ENCODE results near the gene LAMC2.

LAMC2 gene

GRCh38 chr1:183233113-183233512, 47.0 kb downstream of the LAMC2 start:
- H3K9me3 ChIP-seq (replicated peaks in 1 of 2; ENCODE audit: control insufficient read depth in 2 of 2, insufficient read depth in 1 of 2, low read depth in 1 of 2, low read length in 2 of 2), result no peaks in the 10 kb centered on the region
- no peak overlapping the region for H3K14ac ChIP-seq (ENCODE audit: low read length)
- no peak overlapping the region for H2AK5ac ChIP-seq (ENCODE audit: low read depth, low read length)
- H3K4me3 ChIP-seq (ENCODE audit: low read length in 2 of 2), result no peak overlapping the region
- no peak for DNase-seq (ENCODE audit: low spot score)
- H2BK12ac ChIP-seq (ENCODE audit: low read length), result no peak overlapping the region
- H2BK15ac ChIP-seq (ENCODE audit: low read length), result no peak overlapping the region
- no peaks in the 10 kb centered on the region for H3K79me1 ChIP-seq (ENCODE audit: low read depth, low read length)
- peaks cover 0 to 21% of the 10 kb centered on the region in 2 donors for H3K4me1 ChIP-seq (ENCODE audit: control insufficient read depth in 2 of 2, insufficient read depth in 1 of 2, low read depth in 1 of 2, low read length in 2 of 2)
- no peak overlapping the region for H2AFZ ChIP-seq (ENCODE audit: low read length)
- H2BK120ac ChIP-seq (ENCODE audit: low read depth, low read length), result no peak overlapping the region
- no peak overlapping the region for H4K91ac ChIP-seq (ENCODE audit: low read depth, low read length, poor library complexity)
- H4K8ac ChIP-seq (ENCODE audit: low read depth, low read length), result no peak overlapping the region
- H3K23ac ChIP-seq (ENCODE audit: low read depth, low read length, poor library complexity), result no peak overlapping the region
- no peak overlapping the region for H3K4ac ChIP-seq (ENCODE audit: low read length)
- H3K27me3 ChIP-seq (ENCODE audit: control insufficient read depth in 3 of 3, insufficient read depth in 3 of 3, low read depth in 1 of 3, low read length in 3 of 3), result no peaks in the 10 kb centered on the region
- H3K4me2 ChIP-seq (ENCODE audit: insufficient read depth, low read length, poor library complexity, severe bottlenecking), result no peak overlapping the region
- H3K27ac ChIP-seq (replicated peaks; ENCODE audit: low read length), result no peak overlapping the region
- H3K18ac ChIP-seq (ENCODE audit: low read length), result no peak overlapping the region
- no peak overlapping the region for H2BK5ac ChIP-seq (ENCODE audit: low read length)
- H3K36me3 ChIP-seq (replicated peaks in 1 of 2; ENCODE audit: control insufficient read depth in 2 of 2, insufficient read depth in 2 of 2, low read length in 2 of 2), result no peaks in the 10 kb centered on the region
- H3K9ac ChIP-seq (ENCODE audit: low read depth, low read length, poor library complexity), result no peak overlapping the region

- no peaks in the 10 kb centered on the region for H3K36me3 ChIP-seq (replicated peaks in 1 of 2; ENCODE audit: control insufficient read depth in 2 of 2, insufficient read depth in 2 of 2, low read length in 2 of 2)
- no peak overlapping the region for H2BK15ac ChIP-seq (ENCODE audit: low read length)
- H3K9ac ChIP-seq (ENCODE audit: low read depth, low read length, poor library complexity), result no peak overlapping the region
- H3K18ac ChIP-seq (ENCODE audit: low read length), result peak overlapping the region; percentile 54
- peak overlapping the region; percentile 9 for H2BK5ac ChIP-seq (ENCODE audit: low read length)
- H3K4ac ChIP-seq (ENCODE audit: low read length), result no peak overlapping the region
- H3K14ac ChIP-seq (ENCODE audit: low read length), result no peak overlapping the region
- H2BK12ac ChIP-seq (ENCODE audit: low read length), result no peak overlapping the region
- peaks cover 0 to 17% of the 10 kb centered on the region in 2 donors for H3K4me1 ChIP-seq (ENCODE audit: control insufficient read depth in 2 of 2, insufficient read depth in 1 of 2, low read depth in 1 of 2, low read length in 2 of 2)
- H2AFZ ChIP-seq (ENCODE audit: low read length), result peak overlapping the region; percentile 94
- DNase-seq (ENCODE audit: low spot score), result peak; percentile 63
- peak overlapping the region; percentile 29 for H3K4me2 ChIP-seq (ENCODE audit: insufficient read depth, low read length, poor library complexity, severe bottlenecking)
- H2AK5ac ChIP-seq (ENCODE audit: low read depth, low read length), result no peak overlapping the region
- H3K27ac ChIP-seq (replicated peaks; ENCODE audit: low read length), result peak overlapping the region; percentile 88
- no CpG with 5 or more reads among the region's 15 CpGs for WGBS, 2 donors (ENCODE audit: extremely low coverage in 2 of 2, insufficient read length in 2 of 2, insufficient replicate concordance in 1 of 2)
- peak overlapping the region in 1 of 2 donors; percentile 44 for H3K4me3 ChIP-seq (ENCODE audit: low read length in 2 of 2)
- peak overlapping the region; percentile 6 for H2BK120ac ChIP-seq (ENCODE audit: low read depth, low read length)
- H4K91ac ChIP-seq (ENCODE audit: low read depth, low read length, poor library complexity), result no peak overlapping the region
- H3K23ac ChIP-seq (ENCODE audit: low read depth, low read length, poor library complexity), result no peak overlapping the region
- H4K8ac ChIP-seq (ENCODE audit: low read depth, low read length), result no peak overlapping the region
- H3K27me3 ChIP-seq (ENCODE audit: control insufficient read depth in 3 of 3, insufficient read depth in 3 of 3, low read depth in 1 of 3, low read length in 3 of 3), result no peaks in the 10 kb centered on the region
- H3K79me1 ChIP-seq (ENCODE audit: low read depth, low read length), result no peaks in the 10 kb centered on the region
- no peaks in the 10 kb centered on the region for H3K9me3 ChIP-seq (replicated peaks in 1 of 2; ENCODE audit: control insufficient read depth in 2 of 2, insufficient read depth in 1 of 2, low read depth in 1 of 2, low read length in 2 of 2)
Measured at GRCh38 chr1:183234660-183235476, 48.8 kb downstream of the LAMC2 start.

- peaks cover 0 to 17% of the 10 kb centered on the region in 2 donors for H3K4me1 ChIP-seq (ENCODE audit: control insufficient read depth in 2 of 2, insufficient read depth in 1 of 2, low read depth in 1 of 2, low read length in 2 of 2)
- no peak overlapping the region for H2AK5ac ChIP-seq (ENCODE audit: low read depth, low read length)
- peak overlapping the region; percentile 88 for H3K27ac ChIP-seq (replicated peaks; ENCODE audit: low read length)
- no peak overlapping the region for H4K91ac ChIP-seq (ENCODE audit: low read depth, low read length, poor library complexity)
- no peak overlapping the region for H2BK15ac ChIP-seq (ENCODE audit: low read length)
- H3K23ac ChIP-seq (ENCODE audit: low read depth, low read length, poor library complexity), result no peak overlapping the region
- no peak overlapping the region for H3K9ac ChIP-seq (ENCODE audit: low read depth, low read length, poor library complexity)
- H2BK120ac ChIP-seq (ENCODE audit: low read depth, low read length), result no peak overlapping the region
- H3K79me1 ChIP-seq (ENCODE audit: low read depth, low read length), result no peaks in the 10 kb centered on the region
- WGBS, 2 donors (ENCODE audit: extremely low coverage in 2 of 2, insufficient read length in 2 of 2, insufficient replicate concordance in 1 of 2), result no CpG with 5 or more reads among the region's 14 CpGs
- H3K18ac ChIP-seq (ENCODE audit: low read length), result no peak overlapping the region
- no peak overlapping the region for H3K4me2 ChIP-seq (ENCODE audit: insufficient read depth, low read length, poor library complexity, severe bottlenecking)
- H3K27me3 ChIP-seq (ENCODE audit: control insufficient read depth in 3 of 3, insufficient read depth in 3 of 3, low read depth in 1 of 3, low read length in 3 of 3), result no peaks in the 10 kb centered on the region
- no peaks in the 10 kb centered on the region for H3K9me3 ChIP-seq (replicated peaks in 1 of 2; ENCODE audit: control insufficient read depth in 2 of 2, insufficient read depth in 1 of 2, low read depth in 1 of 2, low read length in 2 of 2)
- H3K14ac ChIP-seq (ENCODE audit: low read length), result no peak overlapping the region
- no peak overlapping the region for H3K4me3 ChIP-seq (ENCODE audit: low read length in 2 of 2)
- H3K4ac ChIP-seq (ENCODE audit: low read length), result no peak overlapping the region
- H2BK5ac ChIP-seq (ENCODE audit: low read length), result no peak overlapping the region
- H3K36me3 ChIP-seq (replicated peaks in 1 of 2; ENCODE audit: control insufficient read depth in 2 of 2, insufficient read depth in 2 of 2, low read length in 2 of 2), result no peaks in the 10 kb centered on the region
- H2AFZ ChIP-seq (ENCODE audit: low read length), result peak overlapping the region; percentile 94
- no peak overlapping the region for H2BK12ac ChIP-seq (ENCODE audit: low read length)
- DNase-seq (ENCODE audit: low spot score), result no peak
- H4K8ac ChIP-seq (ENCODE audit: low read depth, low read length), result no peak overlapping the region
Measured at GRCh38 chr1:183235503-183235902, 49.4 kb downstream of the LAMC2 start.

GRCh38 chr1:183236158-183236725, 50.2 kb downstream of the LAMC2 start:
- no peak overlapping the region for H3K4me3 ChIP-seq (ENCODE audit: low read length in 2 of 2)
- no peak for DNase-seq (ENCODE audit: low spot score)
- no peak overlapping the region for H2BK15ac ChIP-seq (ENCODE audit: low read length)
- H4K8ac ChIP-seq (ENCODE audit: low read depth, low read length), result no peak overlapping the region
- H3K18ac ChIP-seq (ENCODE audit: low read length), result no peak overlapping the region
- no peak overlapping the region for H3K4me2 ChIP-seq (ENCODE audit: insufficient read depth, low read length, poor library complexity, severe bottlenecking)
- H2BK120ac ChIP-seq (ENCODE audit: low read depth, low read length), result no peak overlapping the region
- H3K23ac ChIP-seq (ENCODE audit: low read depth, low read length, poor library complexity), result no peak overlapping the region
- no peak overlapping the region for H2BK5ac ChIP-seq (ENCODE audit: low read length)
- no peaks in the 10 kb centered on the region for H3K79me1 ChIP-seq (ENCODE audit: low read depth, low read length)
- H3K4me1 ChIP-seq (ENCODE audit: control insufficient read depth in 2 of 2, insufficient read depth in 1 of 2, low read depth in 1 of 2, low read length in 2 of 2), result peaks cover 0 to 14% of the 10 kb centered on the region in 2 donors
- WGBS, 2 donors (ENCODE audit: extremely low coverage in 2 of 2, insufficient read length in 2 of 2, insufficient replicate concordance in 1 of 2), result no CpG with 5 or more reads among the region's 6 CpGs
- H4K91ac ChIP-seq (ENCODE audit: low read depth, low read length, poor library complexity), result no peak overlapping the region
- H3K14ac ChIP-seq (ENCODE audit: low read length), result no peak overlapping the region
- no peak overlapping the region for H3K9ac ChIP-seq (ENCODE audit: low read depth, low read length, poor library complexity)
- no peaks in the 10 kb centered on the region for H3K9me3 ChIP-seq (replicated peaks in 1 of 2; ENCODE audit: control insufficient read depth in 2 of 2, insufficient read depth in 1 of 2, low read depth in 1 of 2, low read length in 2 of 2)
- no peak overlapping the region for H3K27ac ChIP-seq (replicated peaks; ENCODE audit: low read length)
- no peaks in the 10 kb centered on the region for H3K36me3 ChIP-seq (replicated peaks in 1 of 2; ENCODE audit: control insufficient read depth in 2 of 2, insufficient read depth in 2 of 2, low read length in 2 of 2)
- H2AK5ac ChIP-seq (ENCODE audit: low read depth, low read length), result no peak overlapping the region
- no peak overlapping the region for H3K4ac ChIP-seq (ENCODE audit: low read length)
- H3K27me3 ChIP-seq (ENCODE audit: control insufficient read depth in 3 of 3, insufficient read depth in 3 of 3, low read depth in 1 of 3, low read length in 3 of 3), result no peaks in the 10 kb centered on the region
- H2BK12ac ChIP-seq (ENCODE audit: low read length), result no peak overlapping the region
- H2AFZ ChIP-seq (ENCODE audit: low read length), result no peak overlapping the region

Measured in neuronal stem cell (in vitro differentiated cells).